Gastroesophageal sphincter (tissue), 4 donors: ENCODE measurements around the gene DGKQ. TPM values are rescaled to one million over a fixed set of nuclear protein-coding genes. Genes with fewer than 3 reads are reported as not detected.

Experiments
- ATAC-seq: fragments of 150-250 bp; one replicate; pipeline ENCODE4 v1.9.1; 2016; ENCODE audit warnings: mild to moderate bottlenecking, moderate library complexity
- H3K27ac ChIP-seq, 4 donors: fragments of 200-600 bp; sonication (generic) in 3 of 4; 1 replicate in 3 of 4; 2 replicates in 1 of 4; pipeline ENCODE4 v1.5.1; 2016 to 2019
- H3K27me3 ChIP-seq: fragments of 200-600 bp; sonication (generic); one replicate; pipeline ENCODE4 v1.5.1; 2019
- H3K36me3 ChIP-seq, 2 donors: fragments of 200-600 bp; sonication (generic); one replicate each; pipeline ENCODE4 v1.5.1; 2019; ENCODE audit warnings: control low read depth in 1 of 2
- H3K4me1 ChIP-seq, 3 donors: fragments of 200-600 bp; sonication (generic); 1 replicate in 2 of 3; 2 replicates in 1 of 3; pipeline ENCODE4 v1.5.1; 2016 to 2019; ENCODE audit warnings: control low read depth in 2 of 3
- H3K4me3 ChIP-seq, 2 donors: fragments of 200-600 bp; sonication (generic); one replicate each; pipeline ENCODE4 v1.5.1; 2019; ENCODE audit warnings: mild to moderate bottlenecking in 1 of 2, moderate library complexity in 1 of 2
- H3K9me3 ChIP-seq, 3 donors: fragments of 200-600 bp; sonication (generic); one replicate each; pipeline ENCODE4 v1.5.1; 2017 to 2019; ENCODE audit warnings: control low read depth in 2 of 3
- EP300 ChIP-seq: sonication (generic); formaldehyde crosslinking; IDR thresholded peaks from one replicate; pipeline ENCODE4 v1.6.1; 2017; ENCODE audit warnings: antibody characterized with exemption, mild to moderate bottlenecking
- POLR2A ChIP-seq, 2 donors: fragments of 450-650 bp; IDR thresholded peaks; one replicate each; pipeline ENCODE4 v1.6.1; 2017; ENCODE audit warnings: antibody characterized with exemption in 2 of 2, mild to moderate bottlenecking in 2 of 2, moderate library complexity in 1 of 2
- POLR2AphosphoS5 ChIP-seq: sonication (generic); formaldehyde crosslinking; IDR thresholded peaks from one replicate; pipeline ENCODE4 v1.6.1; 2017; ENCODE audit warnings: antibody characterized with exemption
- WGBS, 2 donors: methylation state at CpG; one replicate each; pipeline ENCODE4 v1.1.5; 2018; ENCODE audit warnings: low coverage in 1 of 2; 5-methylcytosine and 5-hydroxymethylcytosine counted together
- total RNA-seq, 4 donors: library from RNA; depleted of rRNA; stranded (reverse); fragments of >200 nt; gene quantifications; one replicate each; pipeline ENCODE4 v1.1.0, GENCODE V29; 2016
- TF ChIP-seq, protein P1 (sequence below), 4 experiments: fragments of 200-600 bp in 2 of 4; fragments of 450-650 bp in 2 of 4; sonication (generic) in 1 of 4; IDR thresholded peaks; one replicate each; pipeline ENCODE4 v1.5.1; 2017 to 2019; ENCODE audit warnings: antibody characterized with exemption in 4 of 4, mild to moderate bottlenecking in 2 of 4, moderate library complexity in 2 of 4

The DGKQ gene
- total RNA-seq, 4 donors from 2014 or later: 7.5 to 13.5 (median 9.3) TPM

DNA sequence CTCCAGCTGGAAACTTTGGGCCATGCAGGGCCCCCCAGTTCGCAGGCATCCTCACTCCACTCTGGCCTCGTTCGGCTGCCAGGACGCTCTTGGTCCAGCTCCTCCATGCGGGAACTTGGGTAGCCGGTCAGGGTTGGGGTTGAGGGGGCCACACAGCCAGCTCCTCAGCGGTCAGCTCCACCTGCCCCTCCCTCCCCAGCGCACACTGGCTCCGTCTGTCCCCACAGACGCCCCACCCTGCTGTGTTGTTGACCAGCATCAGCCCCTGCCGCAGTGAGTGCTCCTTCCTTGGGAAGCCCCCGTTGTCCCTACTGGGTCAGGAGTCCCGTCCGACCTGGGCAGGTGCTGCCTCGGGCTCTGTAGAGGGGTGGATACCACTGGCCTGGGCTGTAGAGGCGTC, 43.8 kb upstream of the DGKQ start:
- WGBS, 2 donors: 60% methylated on average over 1 of the region's 16 CpGs; no CpG with 5 or more reads in 1 of the 2 donors
- TF ChIP-seq POLR2AphosphoS5 (no peak), EP300 (no peak), POLR2A (IDR thresholded peaks at IDR 0.05) (no peak)
- TF ChIP-seq, protein P1, sequence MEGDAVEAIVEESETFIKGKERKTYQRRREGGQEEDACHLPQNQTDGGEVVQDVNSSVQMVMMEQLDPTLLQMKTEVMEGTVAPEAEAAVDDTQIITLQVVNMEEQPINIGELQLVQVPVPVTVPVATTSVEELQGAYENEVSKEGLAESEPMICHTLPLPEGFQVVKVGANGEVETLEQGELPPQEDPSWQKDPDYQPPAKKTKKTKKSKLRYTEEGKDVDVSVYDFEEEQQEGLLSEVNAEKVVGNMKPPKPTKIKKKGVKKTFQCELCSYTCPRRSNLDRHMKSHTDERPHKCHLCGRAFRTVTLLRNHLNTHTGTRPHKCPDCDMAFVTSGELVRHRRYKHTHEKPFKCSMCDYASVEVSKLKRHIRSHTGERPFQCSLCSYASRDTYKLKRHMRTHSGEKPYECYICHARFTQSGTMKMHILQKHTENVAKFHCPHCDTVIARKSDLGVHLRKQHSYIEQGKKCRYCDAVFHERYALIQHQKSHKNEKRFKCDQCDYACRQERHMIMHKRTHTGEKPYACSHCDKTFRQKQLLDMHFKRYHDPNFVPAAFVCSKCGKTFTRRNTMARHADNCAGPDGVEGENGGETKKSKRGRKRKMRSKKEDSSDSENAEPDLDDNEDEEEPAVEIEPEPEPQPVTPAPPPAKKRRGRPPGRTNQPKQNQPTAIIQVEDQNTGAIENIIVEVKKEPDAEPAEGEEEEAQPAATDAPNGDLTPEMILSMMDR (IDR thresholded peaks at IDR 0.05): no peak

DNA sequence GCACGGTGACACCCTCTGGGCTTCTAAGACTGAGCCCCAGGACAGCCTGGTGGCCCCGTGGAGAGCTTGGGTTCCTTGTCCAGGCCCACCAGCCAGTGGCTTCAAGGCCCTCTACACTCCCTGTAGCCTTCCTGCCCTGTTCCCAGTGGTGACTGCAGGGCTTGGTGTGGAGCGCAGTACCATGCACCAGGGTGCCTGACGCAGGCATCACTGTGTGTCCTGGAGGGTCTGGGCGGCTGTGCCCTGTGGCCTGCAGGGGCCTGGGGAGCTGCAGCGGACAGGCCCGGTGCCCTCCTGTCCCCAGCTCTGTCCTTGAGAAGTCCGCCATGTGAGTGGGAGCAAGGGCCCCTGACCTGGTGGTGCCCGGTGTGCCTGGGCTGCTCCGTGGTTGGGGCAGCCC, 42.4 kb upstream of the DGKQ start:
- H3K27ac ChIP-seq: no peak overlapping the region
- WGBS, 2 donors: no CpG with 5 or more reads among the region's 10 CpGs
- no peaks in the 10 kb centered on the region for H3K27me3 ChIP-seq
- TF ChIP-seq, protein P1 (IDR thresholded peaks at IDR 0.05): no peak
- no peak for TF ChIP-seq EP300
- TF ChIP-seq POLR2A (IDR thresholded peaks at IDR 0.05): no peak
- TF ChIP-seq POLR2AphosphoS5: no peak
- H3K4me1 ChIP-seq: peaks cover 0 to 57% (median 9%) of the 10 kb centered on the region in 3 donors
- H3K9me3 ChIP-seq: no peaks in the 10 kb centered on the region
- H3K36me3 ChIP-seq: no peaks in the 10 kb centered on the region
- no peak overlapping the region for H3K4me3 ChIP-seq
- ATAC-seq: no peak

More for the DNA sequence above, 43.8 kb upstream of the DGKQ start:
- no peak overlapping the region for H3K27ac ChIP-seq
- no peak for ATAC-seq
- peaks cover 0 to 50% (median 5%) of the 10 kb centered on the region in 3 donors for H3K4me1 ChIP-seq
- no peak overlapping the region for H3K4me3 ChIP-seq
- no peaks in the 10 kb centered on the region for H3K9me3 ChIP-seq
- no peaks in the 10 kb centered on the region for H3K36me3 ChIP-seq
- H3K27me3 ChIP-seq: no peaks in the 10 kb centered on the region

DNA sequence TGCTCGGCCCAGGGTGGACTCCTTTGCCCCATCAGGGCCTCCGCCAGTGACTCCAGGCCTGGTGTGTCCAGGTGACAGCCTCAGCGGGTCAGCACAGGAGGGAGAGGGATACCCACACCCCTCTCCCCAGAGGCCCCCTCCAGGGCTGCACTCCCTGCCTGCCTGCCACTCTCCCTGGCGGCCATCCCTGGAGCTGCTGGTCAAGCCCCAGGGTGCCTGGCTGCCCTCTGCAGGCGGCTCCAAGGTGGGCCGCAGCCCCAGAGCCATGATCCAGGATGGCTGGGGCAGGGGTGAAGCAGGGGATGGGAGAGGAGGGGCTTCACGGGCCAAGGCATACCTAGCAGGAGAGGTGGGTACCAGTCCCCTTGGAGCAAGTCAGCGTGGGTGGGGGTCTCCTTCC, 41.8 kb upstream of the DGKQ start:
- Histone ChIP-seq H3K36me3 (no peaks in the 10 kb centered on the region), H3K4me1 (peaks cover 0 to 63% (median 15%) of the 10 kb centered on the region in 3 donors), H3K4me3 (no peak overlapping the region), H3K27ac (no peak overlapping the region), H3K27me3 (no peaks in the 10 kb centered on the region), H3K9me3 (no peaks in the 10 kb centered on the region)
- no peak for ATAC-seq
- TF ChIP-seq POLR2A (IDR thresholded peaks at IDR 0.05): no peak
- no peak for TF ChIP-seq POLR2AphosphoS5
- no peak for TF ChIP-seq EP300
- TF ChIP-seq, protein P1 (IDR thresholded peaks at IDR 0.05): no peak
- no CpG with 5 or more reads among the region's 8 CpGs for WGBS, 2 donors

DNA sequence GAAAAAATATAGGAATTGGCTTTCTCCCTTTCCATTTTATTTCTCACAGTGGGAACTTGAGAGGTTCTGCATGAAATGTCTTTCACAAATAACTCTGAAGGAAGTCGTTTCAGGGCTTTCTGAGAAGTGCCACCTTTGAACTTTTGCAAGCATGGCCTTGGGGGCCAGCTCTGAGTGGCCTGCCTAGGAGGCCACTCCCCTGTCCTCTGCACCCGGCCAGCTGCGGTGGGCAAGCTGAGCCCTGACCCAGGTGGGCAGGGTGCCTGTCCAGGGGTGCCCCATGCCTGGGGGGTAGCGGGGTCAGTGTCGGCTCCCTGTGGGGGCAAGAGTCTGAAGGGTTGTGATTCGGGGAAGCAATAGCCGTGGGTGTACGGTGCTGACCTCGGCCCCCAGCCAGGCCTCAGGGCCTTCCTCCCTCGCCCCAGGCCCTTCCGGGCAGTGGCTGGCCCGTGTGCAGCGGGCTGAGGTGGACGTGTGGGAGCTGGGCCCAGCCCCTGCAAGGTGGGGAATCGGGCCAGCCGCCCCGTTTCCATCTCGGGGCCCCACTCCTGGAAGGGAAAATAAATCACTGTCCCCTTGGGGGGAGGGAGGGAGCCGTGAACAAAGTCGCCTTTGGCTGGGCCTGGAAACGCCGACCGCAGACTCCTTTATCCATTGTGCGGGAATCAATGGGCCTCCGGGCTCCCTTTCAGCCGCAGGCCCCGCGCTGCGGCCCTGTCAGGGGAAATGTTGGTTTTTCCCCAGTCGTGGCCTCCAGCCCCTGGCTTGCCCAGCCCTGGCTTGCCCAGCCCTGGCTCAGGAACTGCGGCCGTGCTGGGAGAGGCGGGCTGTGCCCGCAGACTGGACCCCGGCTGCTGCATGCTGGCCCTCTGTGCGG, 41.2 kb upstream of the DGKQ start:
- Histone ChIP-seq H3K4me1 (peaks cover 0 to 68% (median 18%) of the 10 kb centered on the region in 3 donors), H3K4me3 (no peak overlapping the region), H3K27me3 (no peaks in the 10 kb centered on the region), H3K27ac (no peak overlapping the region), H3K36me3 (no peaks in the 10 kb centered on the region), H3K9me3 (no peaks in the 10 kb centered on the region)
- WGBS, 2 donors: 50 to 71% methylated on average over 1 of the region's 36 CpGs
- no peak for ATAC-seq
- TF ChIP-seq POLR2A (IDR thresholded peaks at IDR 0.05) (no peak), EP300 (no peak), POLR2AphosphoS5 (no peak)
- TF ChIP-seq, protein P1 (IDR thresholded peaks at IDR 0.05): no peak
